GM18502 (cell line): ENCODE results near the gene DIPK1A.
"Not testable (repeated sequence)": the region's sequence is repeated elsewhere in the genome, so short reads cannot be mapped to it uniquely, and the experiment has no call there.

ENCODE experiments used
- ATAC-seq: cut with Tn5 transposase; IDR thresholded peaks from one replicate; pipeline ENCODE4 v1.9.1; 2021; ENCODE audit warnings: mild to moderate bottlenecking; ENCODE audit not compliant: unreplicated experiment, poor library complexity

The DIPK1A gene

GRCh38 chr1:92985101-92985500 lies 23.8 kb upstream of the DIPK1A start:
- no peak for ATAC-seq

- ATAC-seq: peak; percentile 50
Measured at GRCh38 chr1:92980732-92981647, 19.7 kb upstream of the DIPK1A start.

- ATAC-seq: peak; percentile 78
Measured at GRCh38 chr1:92975551-92976232, 14.4 kb upstream of the DIPK1A start.

DNA sequence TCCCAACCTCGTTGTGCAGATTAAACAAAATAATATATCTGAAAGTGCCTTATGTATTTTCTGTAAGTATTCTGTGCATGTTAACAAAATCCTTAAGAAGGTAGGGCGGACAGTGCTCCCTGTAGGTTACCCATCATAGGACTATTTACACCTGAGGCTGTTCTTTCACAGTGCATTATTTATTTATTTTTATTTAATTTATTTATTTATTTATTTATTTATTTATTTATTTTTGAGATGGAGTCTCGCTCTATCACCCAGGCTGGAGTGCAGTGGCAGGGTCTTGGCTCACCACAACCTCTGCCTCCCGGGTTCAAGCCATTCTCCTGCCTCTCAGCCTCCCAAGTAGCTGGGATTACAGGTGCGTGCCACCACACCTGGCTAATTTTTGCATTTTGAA lies 12.8 kb upstream of the DIPK1A start:
- not testable (repeated sequence) for ATAC-seq

- no peak for ATAC-seq
Measured at GRCh38 chr1:92973203-92973897, 12.1 kb upstream of the DIPK1A start.

DNA sequence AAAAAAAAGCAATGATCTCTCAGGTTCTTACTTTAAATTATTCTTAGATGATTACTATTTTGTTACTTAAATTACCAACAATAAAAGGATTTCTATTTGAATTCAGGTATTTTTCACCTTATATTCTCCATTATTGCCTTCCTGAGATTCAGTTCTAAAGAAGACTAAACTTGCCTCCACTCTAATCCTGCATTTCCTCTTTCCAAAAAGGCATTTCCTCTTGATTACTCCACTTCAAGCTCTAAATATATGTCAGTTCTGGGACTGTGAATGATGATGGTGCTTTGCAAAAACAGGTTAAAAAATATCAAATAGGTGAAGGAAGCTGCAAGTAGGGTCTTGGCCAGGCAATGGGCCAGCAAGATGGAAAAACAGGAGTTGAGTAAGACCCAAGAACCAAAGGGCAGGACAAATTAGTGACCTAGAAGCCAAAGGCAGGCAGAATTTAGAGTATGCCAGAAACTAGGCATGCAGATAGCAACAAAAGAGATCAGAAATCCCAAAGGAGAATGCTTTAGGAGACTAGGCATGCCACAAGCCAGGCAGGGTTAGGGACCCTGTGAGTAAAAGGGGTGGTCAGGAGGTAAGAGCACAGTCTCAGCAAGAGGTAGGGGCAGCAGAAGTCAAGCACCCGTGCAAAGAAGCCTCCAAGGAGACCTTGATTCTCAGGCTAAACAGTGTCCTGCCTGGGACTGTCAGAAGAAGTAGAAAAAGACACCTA lies 11.3 kb upstream of the DIPK1A start:
- no peak for ATAC-seq

DNA sequence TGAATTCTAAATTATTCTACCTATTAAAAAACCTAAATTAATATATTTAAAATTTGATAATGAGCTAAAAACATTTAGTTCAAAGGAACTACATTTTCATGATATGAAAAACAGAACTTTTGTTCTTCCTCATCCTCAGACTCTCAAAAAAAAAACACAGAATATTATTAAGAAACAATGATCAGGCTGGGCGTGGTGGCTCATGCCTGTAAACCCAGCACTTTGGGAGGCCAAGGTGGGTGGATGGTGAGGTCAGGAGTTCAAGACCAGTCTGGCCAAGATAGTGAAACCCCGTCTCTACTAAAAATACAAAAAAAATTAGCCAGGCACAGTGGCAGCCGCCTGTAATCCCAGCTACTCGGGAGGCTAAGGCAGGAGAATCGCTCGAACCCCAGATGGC lies 10.7 kb upstream of the DIPK1A start:
- not testable (repeated sequence) for ATAC-seq

DNA sequence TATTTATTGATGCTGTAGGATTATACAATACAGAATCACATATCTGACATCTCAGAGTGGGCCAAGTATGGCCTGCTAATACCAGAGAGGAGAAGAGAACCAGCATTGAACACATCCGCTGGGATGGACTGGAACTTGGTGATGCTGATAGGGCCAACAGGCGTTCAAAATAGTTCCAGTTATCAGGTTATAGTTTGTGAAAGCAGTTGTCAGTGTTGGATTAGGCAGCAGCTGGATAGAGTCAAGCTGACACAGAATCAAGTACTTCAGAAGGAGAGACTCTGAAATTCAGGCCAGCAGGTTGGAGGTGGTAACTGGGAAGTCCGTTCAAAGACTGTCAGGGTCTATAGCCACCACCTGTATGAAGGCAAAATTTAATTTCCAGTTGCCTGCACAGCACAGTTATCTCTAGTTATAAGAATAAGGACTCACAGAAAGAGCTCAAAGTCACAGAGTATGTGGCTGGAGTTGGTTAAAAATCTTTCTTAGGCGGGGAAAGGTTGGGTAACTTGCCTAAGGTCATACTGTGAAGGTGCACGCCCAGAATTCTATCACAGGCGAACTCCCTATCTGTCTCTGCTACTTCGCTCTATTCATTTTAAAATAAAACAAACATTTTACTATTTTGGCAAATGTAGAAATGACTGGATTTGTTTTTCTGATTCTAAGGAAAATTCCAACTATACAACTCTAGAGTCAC lies 9.9 kb upstream of the DIPK1A start:
- ATAC-seq: no peak

GRCh38 chr1:92969517-92969916 lies 8.3 kb upstream of the DIPK1A start:
- no peak for ATAC-seq

DNA sequence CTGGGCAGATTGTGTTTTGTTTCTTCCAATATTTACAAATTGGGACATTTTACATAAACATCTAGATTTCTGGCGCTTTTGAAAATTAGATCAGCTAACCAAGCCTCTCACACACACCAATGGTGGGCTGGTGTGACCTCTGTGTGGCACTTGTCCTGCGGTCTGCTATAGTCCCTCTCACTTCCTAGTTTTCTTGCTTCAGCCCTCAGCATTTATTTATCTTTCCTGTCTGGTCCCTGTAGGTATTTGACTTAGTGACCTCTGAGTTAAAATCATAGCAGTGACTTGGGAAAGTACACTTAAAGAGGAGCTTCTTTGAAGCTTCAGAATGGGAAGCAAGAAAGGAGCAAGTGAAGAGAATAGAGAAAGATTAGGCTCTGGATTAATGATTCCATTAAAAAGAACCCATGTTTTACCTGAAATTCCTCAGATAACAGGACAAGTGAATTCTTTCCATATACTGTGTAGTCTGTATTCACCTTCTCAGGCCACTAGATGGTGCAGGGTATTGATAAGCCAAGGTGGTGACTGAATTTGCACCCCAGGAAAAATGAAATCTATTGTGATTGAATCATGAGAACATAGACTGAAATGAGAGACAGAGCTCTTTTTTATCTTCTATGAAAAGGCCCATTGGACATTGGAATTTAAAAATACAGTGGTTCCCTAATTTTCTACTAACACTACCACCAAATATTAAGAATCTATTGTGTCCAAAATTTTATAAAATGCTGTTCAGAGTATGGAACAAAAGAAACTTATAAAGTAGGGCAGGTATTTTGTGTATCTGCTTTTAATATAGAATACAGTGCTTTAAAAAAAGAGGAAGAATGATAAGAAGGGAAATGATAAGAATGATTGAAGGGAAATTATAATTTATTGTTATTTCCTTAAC lies 7.1 kb upstream of the DIPK1A start:
- ATAC-seq: peak; percentile 61

GRCh38 chr1:92964998-92965397 lies 3.7 kb upstream of the DIPK1A start:
- ATAC-seq: no peak

- ATAC-seq: no peak
Measured at GRCh38 chr1:92964316-92964715, 3.1 kb upstream of the DIPK1A start.

GRCh38 chr1:92961896-92962752 lies 862 bp upstream of the DIPK1A start:
- ATAC-seq: peak; percentile 60

DNA sequence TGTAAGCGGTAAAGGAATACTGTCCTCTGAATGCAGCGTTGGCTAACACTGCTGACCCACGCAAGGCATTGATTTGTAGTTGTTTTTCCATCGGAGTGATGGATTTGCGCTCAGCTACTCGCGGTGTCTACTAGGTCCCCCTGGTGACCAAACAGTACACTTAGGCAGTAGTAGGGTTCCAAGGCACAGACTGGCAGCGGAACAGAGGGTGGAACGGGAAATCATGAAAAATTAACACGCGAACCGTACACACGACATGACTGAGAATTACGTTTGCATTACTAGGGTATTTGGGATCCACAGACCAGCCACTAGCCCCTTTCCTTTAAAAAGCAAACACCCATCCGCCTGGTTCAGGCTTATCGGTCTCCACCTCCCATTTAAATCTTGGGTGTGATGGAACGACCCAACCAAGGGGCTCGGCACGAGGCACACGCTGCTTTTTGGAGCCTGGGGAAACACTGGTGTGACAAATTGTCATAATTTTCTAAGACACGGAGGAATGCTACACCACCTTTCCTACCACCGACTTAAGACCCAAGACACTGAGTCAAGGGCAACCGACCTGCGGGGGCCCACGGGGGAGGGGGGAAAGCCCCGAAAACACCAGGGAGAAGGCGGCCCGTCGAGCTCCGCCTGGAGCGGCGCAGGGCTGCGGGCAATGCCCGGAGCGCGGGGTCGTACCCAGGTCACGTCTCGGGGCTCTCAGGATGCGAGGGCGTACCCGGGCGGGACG lies 699 bp downstream of the DIPK1A start:
- ATAC-seq: peak; percentile 35

GRCh38 chr1:92958203-92958970 lies 2.9 kb downstream of the DIPK1A start:
- ATAC-seq: no peak

GRCh38 chr1:92957030-92957734 lies 4.1 kb downstream of the DIPK1A start:
- ATAC-seq: peak; percentile 32
